22Rv1 (cell line): ENCODE results near the gene ATP2C2.

Experiments
- CTCF ChIP-seq: fragments of 450-650 bp; IDR thresholded peaks from 2 replicates; pipeline ENCODE4 v1.5.1; 2017; ENCODE audit warnings: mild to moderate bottlenecking
- ZFX ChIP-seq: fragments of 450-650 bp; IDR thresholded peaks from 2 replicates; pipeline ENCODE4 v1.6.1; 2017; ENCODE audit warnings: antibody characterized with exemption, borderline replicate concordance

DNA sequence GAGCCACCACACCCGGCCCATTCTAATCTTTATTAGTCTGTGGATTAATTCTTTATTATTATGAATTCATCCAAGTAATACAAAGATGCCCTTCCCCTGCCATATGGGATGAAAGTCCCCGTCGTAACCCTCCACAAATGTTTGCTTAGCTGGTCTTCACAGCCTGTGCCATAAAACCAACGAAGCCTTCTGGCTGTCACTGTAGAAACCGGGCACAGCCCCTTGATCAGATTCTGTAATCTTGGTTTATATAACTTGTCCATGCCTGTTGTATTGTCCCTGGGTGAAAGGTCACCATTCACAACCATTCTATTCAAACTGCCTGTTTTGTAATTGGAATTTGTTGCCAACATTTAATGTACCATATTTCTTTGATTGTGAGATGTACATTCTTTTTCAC, 66.5 kb downstream of the ATP2C2 start:
- TF ChIP-seq CTCF (no peak), ZFX (no peak)
